GM18858 (cell line): ENCODE results near the gene PAX8.

Source experiments
- ATAC-seq: cut with Tn5 transposase; IDR thresholded peaks from one replicate; pipeline ENCODE4 v1.9.1; 2021; ENCODE audit not compliant: unreplicated experiment

Gene PAX8

GRCh38 chr2:113209011-113209645, 69.6 kb downstream of the PAX8 start:
- no peak for ATAC-seq

DNA sequence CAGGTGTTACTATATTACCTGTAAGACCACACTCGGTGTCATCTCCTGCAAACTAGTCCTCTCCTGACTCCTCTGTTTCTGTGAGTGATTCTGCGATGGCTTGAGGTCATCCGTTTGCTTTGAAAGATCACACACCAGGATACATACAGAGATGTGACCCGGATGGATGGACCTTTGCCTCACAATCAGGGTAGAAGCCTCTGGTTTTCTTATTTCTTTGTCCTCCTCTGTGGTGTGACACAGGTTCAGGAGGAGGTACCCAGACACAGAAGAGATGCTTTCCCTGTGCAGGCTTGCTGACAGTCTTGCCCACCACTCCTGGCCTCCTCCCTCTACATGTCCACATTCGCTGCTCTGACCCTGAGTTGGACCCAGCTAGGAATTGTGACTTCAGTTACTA, 70.3 kb downstream of the PAX8 start:
- no peak for ATAC-seq

DNA sequence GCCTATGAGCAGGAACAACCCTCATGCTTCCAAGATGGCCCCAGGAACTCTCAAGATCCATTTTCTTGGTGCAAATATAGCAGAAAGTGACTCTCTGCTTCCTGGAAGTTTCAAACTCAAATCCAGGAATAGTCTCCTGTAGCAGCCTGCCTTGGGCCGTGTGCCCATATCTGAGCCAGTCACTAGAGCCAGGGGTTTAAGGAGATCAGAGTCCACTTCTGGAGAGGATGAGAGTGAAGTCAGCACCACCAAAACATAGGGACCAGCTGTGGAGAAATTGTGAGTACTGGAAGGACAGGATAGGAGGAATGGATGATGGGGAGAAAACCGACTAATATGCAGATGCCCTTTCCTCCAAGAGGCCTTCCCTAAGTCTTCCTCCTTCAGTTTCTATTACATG, 71.7 kb downstream of the PAX8 start:
- no peak for ATAC-seq

DNA sequence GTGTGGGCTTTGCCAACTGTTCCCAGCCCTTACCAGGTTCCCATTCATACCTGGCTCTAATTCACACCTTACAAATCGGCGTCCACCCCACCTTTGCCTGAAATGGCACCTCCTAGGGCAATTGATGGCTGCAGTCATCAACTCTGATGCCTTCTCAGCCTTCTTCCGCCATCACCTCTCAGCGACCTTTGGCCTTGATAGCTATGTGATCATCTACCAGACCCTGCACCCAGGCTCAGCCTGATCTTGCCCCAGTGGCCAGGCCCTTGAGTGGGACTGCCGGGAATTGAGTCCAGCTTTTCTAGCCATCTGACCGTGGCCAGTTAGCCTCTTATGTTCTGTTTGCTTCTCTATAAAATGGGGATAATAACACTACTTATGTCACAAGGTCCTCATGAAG, 72.5 kb downstream of the PAX8 start:
- ATAC-seq = no peak

DNA sequence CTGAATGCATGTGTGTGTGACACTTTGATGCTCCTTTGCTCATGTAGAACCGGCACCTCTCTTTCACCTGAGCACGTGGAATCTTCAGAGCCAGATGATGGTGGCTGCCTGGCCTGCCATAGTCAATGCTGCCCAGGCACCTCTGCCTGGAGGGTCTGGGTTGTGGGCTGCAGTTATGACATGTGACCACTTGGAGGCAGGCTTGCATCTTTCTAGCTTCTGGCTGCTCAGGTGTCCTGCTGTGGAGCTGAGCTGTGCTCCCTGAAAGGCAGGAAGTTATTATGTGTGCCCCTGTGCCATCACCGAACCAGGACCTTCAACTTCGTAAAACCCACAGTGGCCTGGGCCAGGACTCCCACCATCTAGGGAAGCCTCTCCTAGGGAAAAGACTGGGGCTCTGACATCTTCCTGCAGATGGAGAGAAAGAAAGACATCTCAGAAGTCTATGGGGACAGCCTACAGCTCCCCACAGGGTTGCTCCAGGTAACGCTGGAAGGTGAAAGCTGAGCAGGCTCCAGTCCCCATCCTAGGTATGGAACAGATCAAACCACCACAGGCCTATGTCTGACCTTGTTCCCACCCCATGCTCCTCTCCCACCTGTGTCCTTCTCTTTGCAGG, 74.7 kb downstream of the PAX8 start:
- ATAC-seq = peak; percentile 70

DNA sequence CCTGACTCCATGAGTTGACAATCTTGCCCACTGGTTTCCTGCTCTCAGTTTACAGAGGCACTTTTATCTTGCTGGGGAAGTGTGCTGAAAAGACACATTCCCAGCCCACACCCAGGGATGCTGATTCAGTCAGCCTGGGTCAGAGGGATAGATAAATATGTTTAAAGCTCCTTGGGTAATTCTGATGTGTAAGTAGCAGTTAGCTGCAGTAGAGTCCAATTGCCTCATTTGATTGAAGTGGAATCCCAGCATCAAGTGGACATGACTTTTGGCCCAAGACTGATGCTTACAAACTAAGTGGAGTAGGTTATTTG, 75.5 kb downstream of the PAX8 start:
- no peak for ATAC-seq

DNA sequence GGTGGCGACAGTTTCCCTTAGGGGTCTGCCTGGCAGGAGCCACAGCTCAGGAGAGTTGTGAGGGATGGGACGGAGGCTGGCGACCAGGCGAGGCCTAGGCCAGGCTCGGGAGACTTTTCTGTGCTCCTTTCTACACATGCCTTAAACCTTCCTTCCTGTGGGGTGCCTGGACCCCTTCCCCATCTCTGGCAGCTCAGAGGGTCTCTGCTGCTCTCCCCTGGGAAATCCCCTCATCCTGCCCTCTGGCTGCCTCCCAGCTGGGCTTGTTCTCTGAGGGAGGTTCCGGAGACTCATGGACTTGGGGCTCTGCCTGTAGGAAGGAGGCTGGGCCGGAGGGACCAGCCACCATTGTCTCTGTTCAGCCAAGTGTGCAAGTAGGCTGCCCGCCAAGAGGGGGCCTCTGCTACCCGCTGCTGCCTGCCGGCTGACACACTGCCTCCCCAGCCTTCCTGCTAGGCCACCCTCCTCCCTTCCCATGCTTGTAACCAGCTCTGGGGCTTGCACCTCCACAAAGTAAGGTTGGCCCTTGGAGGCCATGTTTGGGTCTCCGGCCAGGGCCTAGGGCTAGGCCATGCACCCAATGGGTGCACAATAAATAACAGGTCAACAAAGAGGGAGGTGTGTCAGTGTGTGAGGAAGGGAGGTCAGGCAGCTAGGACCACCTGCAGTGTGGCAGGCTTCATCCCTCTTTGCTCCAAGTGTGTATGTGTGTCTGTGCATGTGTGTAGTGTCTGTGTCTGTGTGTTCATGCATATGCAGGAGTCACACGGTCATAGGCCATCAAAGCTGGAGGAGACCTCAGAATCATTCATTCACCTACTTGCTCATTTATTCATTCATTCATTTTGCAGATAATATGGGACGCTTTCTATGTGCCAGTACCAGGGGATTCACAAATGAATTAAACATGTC, 76.2 kb downstream of the PAX8 start:
- no peak for ATAC-seq

GRCh38 chr2:113201496-113202304, 77.0 kb downstream of the PAX8 start:
- ATAC-seq = no peak

DNA sequence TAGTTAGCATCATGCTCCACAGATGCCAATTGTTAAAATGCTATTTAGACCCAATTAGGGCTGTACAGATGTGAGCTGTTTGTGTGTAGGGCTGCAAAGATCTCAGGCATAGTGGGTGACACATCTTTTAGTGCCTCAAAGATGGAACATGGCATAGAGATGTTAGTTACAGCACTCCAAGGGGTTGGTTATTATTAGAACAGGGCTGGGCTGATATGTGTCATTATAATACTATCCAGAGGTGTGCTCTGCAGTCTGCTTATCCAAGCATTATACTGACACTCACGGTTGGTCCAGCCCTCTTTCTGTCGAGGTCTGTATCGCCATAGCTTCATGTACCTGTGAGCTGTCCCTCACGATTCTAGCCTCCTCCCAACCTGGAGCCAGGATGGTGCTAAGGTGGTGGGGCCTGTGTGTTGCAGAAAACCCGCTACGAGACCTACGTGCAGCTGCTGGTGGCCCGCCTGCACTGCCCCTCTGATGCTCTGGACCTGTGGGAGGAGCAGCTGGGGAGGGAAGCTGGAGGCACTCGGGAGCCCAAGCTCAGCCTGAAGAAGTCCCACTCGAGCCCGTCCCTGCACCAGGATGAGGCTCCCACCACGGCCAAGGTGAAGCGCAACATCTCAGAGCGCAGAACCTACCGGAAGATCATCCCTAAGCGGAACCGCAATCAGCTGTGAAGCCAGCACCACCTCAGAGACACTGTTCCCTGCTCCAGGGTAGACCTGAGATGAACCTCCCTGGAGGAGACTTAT, 77.8 kb downstream of the PAX8 start:
- ATAC-seq = no peak

- ATAC-seq = no peak
Measured at GRCh38 chr2:113200236-113200635, 78.5 kb downstream of the PAX8 start.

- peak; percentile 61 for ATAC-seq
Measured at GRCh38 chr2:113198790-113199612, 79.7 kb downstream of the PAX8 start.

DNA sequence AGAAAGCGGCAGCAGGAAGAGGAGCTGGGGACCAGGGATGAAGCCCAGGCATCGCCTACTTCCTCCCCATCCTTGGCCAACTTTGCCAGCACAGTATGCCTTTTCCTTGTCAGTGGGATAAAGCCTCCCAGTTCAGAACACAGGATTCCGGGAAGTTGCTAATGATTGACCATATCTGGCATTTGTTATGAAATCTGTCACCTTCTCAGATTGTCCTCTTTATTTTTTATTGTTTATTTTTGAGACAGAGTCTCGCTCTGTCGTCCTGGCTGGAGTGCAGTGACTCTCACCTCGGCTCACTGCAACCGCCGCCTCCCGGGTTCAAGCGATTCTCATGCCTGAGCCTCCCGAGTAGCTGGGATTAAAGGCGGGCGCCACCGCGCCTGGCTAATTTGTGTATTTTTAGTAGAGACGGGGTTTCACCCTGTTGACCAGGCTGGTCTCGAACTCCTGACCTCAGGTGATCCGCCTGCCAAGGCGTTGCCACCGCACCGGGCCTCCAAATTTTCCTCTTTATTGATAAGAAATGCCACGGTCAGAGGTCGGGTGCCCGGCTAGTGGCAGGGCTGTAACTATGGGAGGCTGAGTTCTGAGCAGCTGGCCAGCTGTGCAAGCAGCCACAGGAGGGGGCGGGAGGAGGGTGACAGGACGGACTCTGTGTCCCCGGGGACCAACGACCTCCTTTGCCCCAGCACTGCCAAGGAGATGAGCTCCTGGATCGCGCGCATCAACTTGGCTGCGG, 80.5 kb downstream of the PAX8 start:
- no peak for ATAC-seq

- no peak for ATAC-seq
Measured at GRCh38 chr2:113197347-113198047, 81.2 kb downstream of the PAX8 start.

- ATAC-seq = no peak
Measured at GRCh38 chr2:113196839-113197238, 81.9 kb downstream of the PAX8 start.

- ATAC-seq = no peak
Measured at GRCh38 chr2:113195923-113196501, 82.7 kb downstream of the PAX8 start.

DNA sequence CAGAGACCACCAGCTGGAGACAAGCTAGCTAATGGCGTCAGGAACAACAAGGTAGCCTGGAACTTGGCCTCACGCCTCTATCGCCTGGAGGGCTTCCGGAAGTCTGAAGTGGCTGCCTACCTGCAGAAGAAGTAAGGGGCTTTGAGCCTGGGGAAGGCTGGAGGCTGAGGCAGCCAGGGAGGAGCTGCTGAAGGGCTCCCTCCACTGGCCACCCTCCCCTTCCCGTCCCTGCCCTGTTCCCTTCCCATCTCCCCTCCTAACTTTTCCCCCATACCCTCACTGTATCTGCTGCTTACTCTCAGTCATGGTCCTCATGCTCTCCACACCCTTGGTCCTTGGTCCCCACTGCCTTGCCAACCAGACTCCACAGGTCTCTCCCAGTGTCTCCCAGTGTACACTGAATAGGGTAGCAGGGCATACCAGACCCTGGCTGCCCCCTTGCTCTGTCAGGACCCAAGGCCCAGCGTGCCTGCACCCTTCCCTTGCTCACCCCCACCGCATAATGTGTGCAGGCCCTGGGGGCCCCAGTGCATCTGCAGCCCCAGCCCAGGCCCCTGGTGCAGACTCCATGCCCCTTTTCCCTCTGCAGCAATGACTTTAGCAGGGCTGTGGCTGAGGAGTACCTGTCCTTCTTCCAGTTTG, 86.1 kb downstream of the PAX8 start:
- ATAC-seq = no peak

GRCh38 chr2:113190871-113191270, 87.8 kb downstream of the PAX8 start:
- ATAC-seq = no peak

DNA sequence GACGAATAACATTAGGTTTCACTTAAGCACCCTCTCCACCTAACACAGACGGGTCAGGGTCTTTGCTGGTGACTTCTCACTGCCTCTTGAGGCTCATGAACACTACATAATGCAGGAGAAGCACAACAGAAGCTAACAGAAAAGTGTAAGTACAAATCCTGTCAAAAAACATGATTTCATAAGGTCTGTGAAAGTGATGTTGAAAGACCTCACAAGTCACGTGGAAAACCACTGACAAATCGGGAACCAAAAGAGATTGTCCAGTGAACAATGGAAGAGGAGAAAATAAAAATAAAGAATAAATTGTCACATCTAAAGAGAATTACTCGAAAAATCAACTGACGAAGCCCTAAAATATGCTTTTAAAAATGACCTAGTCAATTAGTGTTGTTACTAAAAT, 91.0 kb downstream of the PAX8 start:
- ATAC-seq = no peak
